Right cardiac atrium (tissue), 5 donors: Measurements from ENCODE around the gene DHTKD1. TPM values are rescaled to one million over a fixed set of nuclear protein-coding genes. Genes with fewer than 3 reads are reported as not detected.

ENCODE experiments used
- ATAC-seq, 2 donors: fragments of 200-7000 bp; cut with Tn5 transposase; one replicate each; pipeline versions ENCODE4 v1.8.0 to v1.9.1; 2020; ENCODE audit warnings: moderate library complexity in 2 of 2, mild to moderate bottlenecking in 1 of 2
- DNase-seq, 3 donors: peaks; one replicate each; pipeline ENCODE4 v3.0.0-alpha.2; 2020
- H3K27ac ChIP-seq: one replicate; pipeline ENCODE4 v1.5.1; 2013; ENCODE audit warnings: mild to moderate bottlenecking, low read length, control low read depth, moderate library complexity
- H3K27me3 ChIP-seq: one replicate; pipeline ENCODE4 v1.6.1; 2013; ENCODE audit not compliant: control insufficient read depth, insufficient read depth
- H3K4me1 ChIP-seq: one replicate; pipeline ENCODE4 v1.6.1; 2013; ENCODE audit warnings: low read length; ENCODE audit not compliant: control insufficient read depth, insufficient read depth
- H3K4me3 ChIP-seq: one replicate; pipeline ENCODE4 v1.5.1; 2013; ENCODE audit warnings: low read length, control low read depth
- H3K9me3 ChIP-seq: one replicate; pipeline ENCODE4 v1.6.1; 2013; ENCODE audit warnings: low read length; ENCODE audit not compliant: control insufficient read depth
- WGBS: extraction: QIAGEN DNeasy Blood & Tissue Kit; methylation state at CpG from one replicate; pipeline ENCODE4 v1.1.7; 2013; 5-methylcytosine and 5-hydroxymethylcytosine counted together
- intact Hi-C, 4 donors: fragments of 100-400 bp; cut with DNase I; formaldehyde crosslinking; loops; one replicate each; pipeline versions ENCODE4 v1.11.0 to v1.14.0; 2022 to 2023
- long read RNA-seq, 4 donors: library from polyadenylated mRNA; unstranded; transcript quantifications; one replicate each; pipeline ENCODE4 v2.0.0, GENCODE V29; 2020 to 2021
- polyA plus RNA-seq: library from polyadenylated mRNA; stranded (reverse); fragments of 200-250 nt; gene quantifications from one replicate; pipeline ENCODE4 v1.2.3, GENCODE V29; 2013
- total RNA-seq, 4 donors: library from RNA; stranded (reverse); fragmentation: NEBNext Ultra II Directional; extraction: Animal tissue kit (Norgen Biotek cat#: 25700); gene quantifications; one replicate each; pipeline ENCODE4 v1.2.1, GENCODE V29; 2021
- donor health status: healthy with polysubstance abuse.
- donor health status: DM: no; HTN: yes; CAD: no.
- donor health status: DM: no; HTN: no; CAD: no.
- donor health status: DM: no; HTN: yes; CAD: no; lungs with severe emphysema.
- donor health status: DM: yes; HTN: yes; CAD: no.

Gene DHTKD1
- total RNA-seq (10 to 100 TPM; 13.4 to 28.5 (median 19.3) TPM), polyA plus RNA-seq (7.6 TPM)
- long read RNA-seq, donor 1, full-length matches to known transcripts: 23 of 45 reads
- long read RNA-seq, donor 1, partial matches to known transcripts: 7 of 45 reads
- long read RNA-seq, donor 1, other reads (novel, unspliced or antisense): 15 of 45 reads
- long read RNA-seq, donor 2, full-length matches to known transcripts: 6 of 18 reads
- long read RNA-seq, donor 2, partial matches to known transcripts: 4 of 18 reads
- long read RNA-seq, donor 2, other reads (novel, unspliced or antisense): 8 of 18 reads
- long read RNA-seq, donor 3, full-length matches to known transcripts: 72 of 97 reads
- long read RNA-seq, donor 3, partial matches to known transcripts: 5 of 97 reads
- long read RNA-seq, donor 3, other reads (novel, unspliced or antisense): 20 of 97 reads
- long read RNA-seq, donor 4, full-length matches to known transcripts: 28 of 33 reads
- long read RNA-seq, donor 4, partial matches to known transcripts: 1 of 33 reads
- long read RNA-seq, donor 4, other reads (novel, unspliced or antisense): 4 of 33 reads

DNA sequence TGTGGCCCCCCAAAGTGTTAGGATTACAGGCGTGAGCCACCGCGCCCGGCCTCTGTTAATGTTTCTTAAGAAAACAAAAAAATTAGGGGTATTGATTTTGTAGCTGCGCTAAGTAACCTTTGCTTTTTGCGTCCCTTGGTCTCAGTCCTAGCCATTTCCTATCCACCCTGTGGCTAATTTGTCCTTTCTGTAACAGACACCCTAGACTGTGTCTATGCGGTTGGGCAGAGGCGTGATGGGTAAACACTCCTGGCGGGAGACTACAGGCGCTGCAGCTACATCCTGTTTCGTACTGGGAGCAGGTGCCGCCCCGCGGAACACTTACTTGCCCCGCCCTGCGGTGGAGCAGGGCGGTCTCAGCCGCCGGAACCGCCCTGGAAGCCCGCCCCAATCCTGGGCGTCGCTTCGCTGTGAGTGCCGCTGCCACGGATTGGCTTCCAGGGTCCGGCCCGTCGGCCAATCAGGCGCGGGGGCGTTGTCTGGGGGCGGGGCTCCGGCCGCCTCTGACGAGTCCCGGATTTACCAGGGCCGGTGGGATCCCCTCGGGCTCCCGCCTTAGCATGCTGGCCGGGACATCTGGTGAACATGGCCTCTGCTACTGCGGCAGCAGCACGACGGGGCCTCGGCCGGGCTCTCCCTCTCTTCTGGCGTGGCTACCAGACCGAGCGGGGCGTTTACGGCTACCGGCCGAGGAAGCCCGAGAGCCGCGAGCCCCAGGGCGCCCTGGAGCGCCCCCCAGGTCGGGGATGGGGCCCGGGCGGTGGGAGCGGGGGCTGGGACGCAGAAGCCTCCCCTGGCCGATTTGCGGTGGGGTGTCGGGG is at the start of gene DHTKD1:
Gene DHTKD1 (plus strand): TSS at position 506 of the 821 bp plus-strand sequence. CDS start 80 bp downstream, at position 586.
- Histone ChIP-seq H3K27me3 (no peaks in the 10 kb centered on the region), H3K4me3 (peak within 1 kb of the TSS; percentile 97), H3K4me1 (peaks cover 3% of the 10 kb centered on the region), H3K9me3 (no peaks in the 10 kb centered on the region), H3K27ac (peak within 1 kb of the TSS; percentile 78)
- ATAC-seq: peak; percentile 99 to 100
- peak; percentile 99 to 100 (median 100) for DNase-seq
- intact Hi-C loops: loop anchor here in 1 of 4 donors (2.0 kb wide), 1 partner anchor 26 kb away; the partner anchor contains the start of gene UPF2
- 2% methylated on average over 66 of the region's 66 CpGs for WGBS

- 91% methylated on average over 9 of the region's 9 CpGs for WGBS
- no peak for DNase-seq
These were observed 49.3 kb upstream of the DHTKD1 start for GRCh38 chr10:12019283-12019971.

DNA sequence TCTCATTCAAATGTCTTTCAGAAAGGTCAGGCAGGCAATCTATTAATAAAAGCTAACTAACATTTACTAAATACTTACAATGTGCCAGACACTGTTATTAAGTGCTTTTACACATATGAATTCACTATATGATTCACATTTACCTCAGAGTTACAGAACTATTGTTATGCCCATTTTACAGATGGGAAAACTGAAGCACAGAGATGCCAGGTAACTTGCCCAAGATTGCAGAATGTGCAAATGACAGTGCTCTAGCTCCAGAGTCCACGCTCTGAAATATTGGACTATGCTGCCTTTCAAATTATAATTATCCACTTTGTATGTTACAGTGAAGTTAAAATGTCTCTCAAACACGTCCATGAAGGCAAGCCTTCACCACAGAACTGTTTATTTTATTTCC is 48.2 kb upstream of the DHTKD1 start:
- 90% methylated on average over 2 of the region's 2 CpGs for WGBS
- no peaks in the 10 kb centered on the region for H3K9me3 ChIP-seq
- H3K4me1 ChIP-seq: no peaks in the 10 kb centered on the region
- ATAC-seq: no peak
- no peaks in the 10 kb centered on the region for H3K27me3 ChIP-seq
- no peak overlapping the region for H3K4me3 ChIP-seq
- intact Hi-C loops: no loop called here
- no peak overlapping the region for H3K27ac ChIP-seq
- DNase-seq: no peak

More at GRCh38 chr10:12019283-12019971, 49.3 kb upstream of the DHTKD1 start:
- no peaks in the 10 kb centered on the region for H3K4me1 ChIP-seq
- no peaks in the 10 kb centered on the region for H3K9me3 ChIP-seq
- no peaks in the 10 kb centered on the region for H3K27me3 ChIP-seq
- H3K4me3 ChIP-seq: no peak overlapping the region
- no peak overlapping the region for H3K27ac ChIP-seq
- no peak for ATAC-seq
- intact Hi-C loops: no loop called here

GRCh38 chr10:12022580-12023257 is 46.0 kb upstream of the DHTKD1 start:
- Histone ChIP-seq H3K27me3 (no peaks in the 10 kb centered on the region), H3K4me3 (no peak overlapping the region), H3K9me3 (no peaks in the 10 kb centered on the region), H3K27ac (no peak overlapping the region), H3K4me1 (no peaks in the 10 kb centered on the region)
- intact Hi-C loops: no loop called here
- no peak for DNase-seq
- WGBS: 56% methylated on average over 1 of the region's 1 CpG
- ATAC-seq: no peak

GRCh38 chr10:12025591-12025990 is 43.2 kb upstream of the DHTKD1 start:
- H3K27me3 ChIP-seq: no peaks in the 10 kb centered on the region
- 96% methylated on average over 5 of the region's 5 CpGs for WGBS
- no peak overlapping the region for H3K27ac ChIP-seq
- no peak overlapping the region for H3K4me3 ChIP-seq
- DNase-seq: no peak
- no peaks in the 10 kb centered on the region for H3K4me1 ChIP-seq
- no peak for ATAC-seq
- intact Hi-C loops: no loop called here
- no peaks in the 10 kb centered on the region for H3K9me3 ChIP-seq

- Histone ChIP-seq H3K27me3 (no peaks in the 10 kb centered on the region), H3K4me3 (no peak overlapping the region), H3K27ac (no peak overlapping the region), H3K4me1 (no peaks in the 10 kb centered on the region), H3K9me3 (no peaks in the 10 kb centered on the region)
- DNase-seq: no peak
- intact Hi-C loops: no loop called here
- 91% methylated on average over 2 of the region's 2 CpGs for WGBS
- no peak for ATAC-seq
These were observed 41.2 kb upstream of the DHTKD1 start for GRCh38 chr10:12027539-12027938.

GRCh38 chr10:12031404-12031803 is 37.4 kb upstream of the DHTKD1 start:
- no peak overlapping the region for H3K4me3 ChIP-seq
- no peak for ATAC-seq
- H3K27ac ChIP-seq: no peak overlapping the region
- no peaks in the 10 kb centered on the region for H3K27me3 ChIP-seq
- H3K4me1 ChIP-seq: no peaks in the 10 kb centered on the region
- intact Hi-C loops: no loop called here
- H3K9me3 ChIP-seq: no peaks in the 10 kb centered on the region
- 94% methylated on average over 4 of the region's 4 CpGs for WGBS
- DNase-seq: no peak

DNA sequence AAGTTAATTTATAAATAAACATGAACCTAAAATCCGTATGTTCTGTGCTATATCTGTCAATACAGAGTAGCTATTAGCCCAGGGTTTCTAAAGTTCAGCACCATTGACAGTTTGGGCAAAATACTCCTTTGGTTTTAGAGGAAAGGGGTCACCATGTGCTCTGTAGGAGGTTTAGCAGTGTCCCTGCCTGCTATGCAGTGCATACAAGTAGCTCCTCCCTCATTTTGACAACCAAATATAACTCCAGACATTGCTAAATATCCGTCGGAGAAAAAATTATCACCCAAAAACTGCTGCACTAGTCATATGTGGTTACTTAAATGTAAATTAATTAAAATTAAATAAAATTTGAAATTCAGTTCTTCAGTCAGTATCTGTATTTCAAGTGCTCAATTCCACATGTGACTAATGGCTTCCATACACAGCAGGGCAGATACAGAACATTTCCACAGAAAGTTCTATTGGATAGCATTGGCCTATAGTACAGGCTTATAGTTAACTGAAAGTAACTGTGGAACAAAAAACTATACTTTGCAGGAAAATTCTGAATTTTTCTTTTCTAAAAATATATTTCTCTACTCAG is 32.6 kb upstream of the DHTKD1 start:
- H3K27me3 ChIP-seq: no peaks in the 10 kb centered on the region
- DNase-seq (no peak), ATAC-seq (no peak)
- no peak overlapping the region for H3K4me3 ChIP-seq
- intact Hi-C loops: no loop called here
- no peak overlapping the region for H3K27ac ChIP-seq
- 74% methylated on average over 3 of the region's 3 CpGs for WGBS
- no peaks in the 10 kb centered on the region for H3K9me3 ChIP-seq
- H3K4me1 ChIP-seq: no peaks in the 10 kb centered on the region

DNA sequence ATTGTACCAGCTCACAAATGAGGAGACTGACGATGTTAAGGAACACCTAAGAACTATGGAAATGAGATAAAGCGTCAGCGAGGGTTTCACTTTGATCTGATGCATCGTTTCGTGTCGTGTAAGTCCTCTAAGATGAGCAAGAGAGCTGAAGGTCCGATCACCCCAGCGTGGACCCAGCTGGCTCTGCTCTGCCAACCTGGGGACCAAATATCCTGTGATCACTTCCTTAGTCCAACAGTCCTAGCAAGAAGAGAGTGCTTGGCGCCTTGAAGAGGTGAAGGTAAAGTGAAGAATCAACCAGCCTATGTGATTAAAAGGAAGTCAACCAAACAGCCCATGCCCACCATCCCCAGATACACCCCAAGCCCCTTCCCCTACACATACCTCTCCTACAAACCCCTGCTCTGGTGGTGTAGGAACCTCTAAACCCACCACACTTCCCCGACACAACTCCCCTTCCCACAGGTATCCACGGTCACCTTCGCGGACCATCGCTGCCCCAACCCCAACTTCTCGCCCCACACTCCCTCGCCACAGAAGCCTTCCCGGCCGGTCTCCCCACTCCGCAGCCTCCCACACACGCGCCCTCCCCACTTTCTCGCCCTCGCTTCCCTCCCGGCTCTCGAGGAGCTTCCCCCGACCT is 26.9 kb upstream of the DHTKD1 start:
- Histone ChIP-seq H3K4me1 (no peaks in the 10 kb centered on the region), H3K4me3 (peak overlapping the region; percentile 90), H3K9me3 (no peaks in the 10 kb centered on the region), H3K27ac (peak overlapping the region; percentile 81), H3K27me3 (no peaks in the 10 kb centered on the region)
- WGBS: under 1% methylated on average over 26 of the region's 26 CpGs
- peak in 1 of 2 donors; percentile 0 for ATAC-seq
- no peak for DNase-seq
- intact Hi-C loops: loop anchor here in 1 of 4 donors (2.0 kb wide), 1 partner anchor 27 kb away; the partner anchor contains the start of gene DHTKD1
